ENCODE data around the gene NADK2. TPM values are rescaled to one million over a fixed set of nuclear protein-coding genes. Genes with fewer than 3 reads are reported as not detected.

The NADK2 gene
- total and polyA plus RNA-seq, 2 donors (not counting 1 experiment from before 2014, with no cell fraction given), result 11.6 to 26.9 TPM

- Histone ChIP-seq H4K20me1 (ENCODE audit: control insufficient read depth, extremely low read depth, insufficient read depth, low read length) (no peaks in the 10 kb centered on the region), H3K79me2 (ENCODE audit: control insufficient read depth, insufficient read depth, low read length) (peaks cover 11% of the 10 kb centered on the region), H3K27ac (ENCODE audit: insufficient read depth, low read length) (no peak overlapping the region), H3K9ac (ENCODE audit: insufficient read depth, low read length) (no peak overlapping the region), H2AFZ (ENCODE audit: low read length) (no peak overlapping the region), H3K9me3 (ENCODE audit: control insufficient read depth, insufficient read depth, low read depth, low read length) (no peaks in the 10 kb centered on the region), H3K4me1 (ENCODE audit: control insufficient read depth, extremely low read depth, insufficient read depth, low read length) (no peaks in the 10 kb centered on the region), H3K27me3 (ENCODE audit: control insufficient read depth, insufficient read depth, low read length) (no peaks in the 10 kb centered on the region), H3K4me3 (replicated peaks in 1 of 4; ENCODE audit: control extremely low read depth in 1 of 4, insufficient read depth in 1 of 4, low read depth in 3 of 4, low read length in 4 of 4) (no peak overlapping the region), H3K36me3 (ENCODE audit: control insufficient read depth, insufficient read depth, low read length) (no peaks in the 10 kb centered on the region), H3K4me2 (ENCODE audit: extremely low read depth, insufficient read depth, low read length) (no peak overlapping the region)
- DNase-seq (ENCODE audit: low read depth in 2 of 2), result no peak
- TF ChIP-seq EZH2 (IDR thresholded peaks at IDR 0.05; ENCODE audit: low read length, missing control alignments), result no peak
- TF ChIP-seq CTCF (conservative IDR thresholded peaks at IDR 0.05 in 1 of 2, IDR thresholded peaks at IDR 0.05 in 1 of 2; ENCODE audit: low read depth in 1 of 2, low read length in 2 of 2), result no peak
These were observed 1.9 kb upstream of the NADK2 start for GRCh38 chr5:36243653-36244052.

- Histone ChIP-seq H3K9me3 (ENCODE audit: control insufficient read depth, insufficient read depth, low read depth, low read length) (no peaks in the 10 kb centered on the region), H3K27me3 (ENCODE audit: control insufficient read depth, insufficient read depth, low read length) (no peaks in the 10 kb centered on the region), H3K36me3 (ENCODE audit: control insufficient read depth, insufficient read depth, low read length) (no peaks in the 10 kb centered on the region), H3K4me2 (ENCODE audit: extremely low read depth, insufficient read depth, low read length) (peak overlapping the region; percentile 69), H2AFZ (ENCODE audit: low read length) (peak overlapping the region; percentile 66), H3K79me2 (ENCODE audit: control insufficient read depth, insufficient read depth, low read length) (peaks cover 18% of the 10 kb centered on the region), H4K20me1 (ENCODE audit: control insufficient read depth, extremely low read depth, insufficient read depth, low read length) (no peaks in the 10 kb centered on the region), H3K4me1 (ENCODE audit: control insufficient read depth, extremely low read depth, insufficient read depth, low read length) (no peaks in the 10 kb centered on the region), H3K27ac (ENCODE audit: insufficient read depth, low read length) (peak overlapping the region; percentile 90), H3K9ac (ENCODE audit: insufficient read depth, low read length) (peak overlapping the region; percentile 82), H3K4me3 (replicated peaks in 1 of 4; ENCODE audit: control extremely low read depth in 1 of 4, insufficient read depth in 1 of 4, low read depth in 3 of 4, low read length in 4 of 4) (peak overlapping the region; percentile 44 to 79 (median 50))
- no peak for DNase-seq (ENCODE audit: low read depth in 2 of 2)
- TF ChIP-seq EZH2 (IDR thresholded peaks at IDR 0.05; ENCODE audit: low read length, missing control alignments), result no peak
- TF ChIP-seq CTCF (conservative IDR thresholded peaks at IDR 0.05 in 1 of 2, IDR thresholded peaks at IDR 0.05 in 1 of 2; ENCODE audit: low read depth in 1 of 2, low read length in 2 of 2), result no peak
These were observed 1.1 kb upstream of the NADK2 start for GRCh38 chr5:36242534-36243485.

GRCh38 chr5:36240779-36241630, 720 bp downstream of the NADK2 start:
- Histone ChIP-seq H3K79me2 (ENCODE audit: control insufficient read depth, insufficient read depth, low read length) (peaks cover 24% of the 10 kb centered on the region), H2AFZ (ENCODE audit: low read length) (peak overlapping the region; percentile 70), H4K20me1 (ENCODE audit: control insufficient read depth, extremely low read depth, insufficient read depth, low read length) (no peaks in the 10 kb centered on the region), H3K27me3 (ENCODE audit: control insufficient read depth, insufficient read depth, low read length) (no peaks in the 10 kb centered on the region), H3K4me2 (ENCODE audit: extremely low read depth, insufficient read depth, low read length) (peak overlapping the region; percentile 38), H3K27ac (ENCODE audit: insufficient read depth, low read length) (peak overlapping the region; percentile 90), H3K4me1 (ENCODE audit: control insufficient read depth, extremely low read depth, insufficient read depth, low read length) (no peaks in the 10 kb centered on the region), H3K4me3 (replicated peaks in 1 of 4; ENCODE audit: control extremely low read depth in 1 of 4, insufficient read depth in 1 of 4, low read depth in 3 of 4, low read length in 4 of 4) (peak overlapping the region; percentile 75 to 85 (median 80)), H3K36me3 (ENCODE audit: control insufficient read depth, insufficient read depth, low read length) (no peaks in the 10 kb centered on the region), H3K9me3 (ENCODE audit: control insufficient read depth, insufficient read depth, low read depth, low read length) (no peaks in the 10 kb centered on the region), H3K9ac (ENCODE audit: insufficient read depth, low read length) (peak overlapping the region; percentile 82)
- TF ChIP-seq CTCF (conservative IDR thresholded peaks at IDR 0.05 in 1 of 2, IDR thresholded peaks at IDR 0.05 in 1 of 2; ENCODE audit: low read depth in 1 of 2, low read length in 2 of 2) (peak in 1 of 2 donors; percentile 3), EZH2 (IDR thresholded peaks at IDR 0.05; ENCODE audit: low read length, missing control alignments) (no peak)
- DNase-seq (ENCODE audit: low read depth in 2 of 2), result peak; percentile 63 to 70
